H9 (cell line): ENCODE results near the gene PCGF3. TPM values are rescaled to one million over a fixed set of nuclear protein-coding genes. Genes with fewer than 3 reads are reported as not detected.

Source experiments
- DNase-seq: peaks from one replicate; pipeline ENCODE4 v3.0.0-alpha.2; 2017
- H2AFZ ChIP-seq: one replicate; pipeline ENCODE4 v1.6.1; 2013; ENCODE audit warnings: mild to moderate bottlenecking, low read length, control low read depth, moderate library complexity
- H2AK5ac ChIP-seq: 2 replicates; pipeline ENCODE4 v1.6.1; 2013; ENCODE audit warnings: low read length, control low read depth, mixed read lengths; ENCODE audit not compliant: insufficient read length
- H2BK120ac ChIP-seq: one replicate; pipeline ENCODE4 v1.6.1; 2013; ENCODE audit warnings: low read depth, mild to moderate bottlenecking, low read length, control low read depth, inconsistent platforms; ENCODE audit not compliant: poor library complexity, severe bottlenecking
- H2BK12ac ChIP-seq: 2 replicates; pipeline ENCODE4 v1.6.1; 2013; ENCODE audit warnings: low read length, control low read depth, mixed read lengths, low read depth; ENCODE audit not compliant: insufficient read length
- H2BK15ac ChIP-seq: 2 replicates; pipeline ENCODE4 v1.6.1; 2013; ENCODE audit warnings: low read depth, low read length, control low read depth
- H2BK20ac ChIP-seq: one replicate; pipeline ENCODE4 v1.6.1; 2013; ENCODE audit warnings: low read depth, mild to moderate bottlenecking, low read length, control low read depth, inconsistent platforms; ENCODE audit not compliant: poor library complexity, severe bottlenecking
- H2BK5ac ChIP-seq: 2 replicates; pipeline ENCODE4 v1.6.1; 2013; ENCODE audit warnings: low read length, control low read depth, mixed read lengths; ENCODE audit not compliant: insufficient read length
- H3K14ac ChIP-seq: 2 replicates; pipeline ENCODE4 v1.6.1; 2013; ENCODE audit warnings: low read length, control low read depth; ENCODE audit not compliant: insufficient read depth
- H3K18ac ChIP-seq: 2 replicates; pipeline ENCODE4 v1.6.1; 2013; ENCODE audit warnings: low read depth, mild to moderate bottlenecking, mixed read lengths, low read length, control low read depth; ENCODE audit not compliant: insufficient read length
- H3K23ac ChIP-seq: 2 replicates; pipeline ENCODE4 v1.6.1; 2013; ENCODE audit warnings: low read length, control low read depth, mixed read lengths, low read depth; ENCODE audit not compliant: insufficient read length
- H3K23me2 ChIP-seq: 2 replicates; pipeline ENCODE4 v1.6.1; 2013; ENCODE audit warnings: low read depth, mild to moderate bottlenecking, mixed read lengths, low read length, control low read depth; ENCODE audit not compliant: insufficient read length, poor library complexity, severe bottlenecking
- H3K27ac ChIP-seq: 2 replicates; pipeline ENCODE4 v1.5.1; 2013; ENCODE audit warnings: low read length, control low read depth, mixed read lengths, low read depth; ENCODE audit not compliant: insufficient read length
- H3K27me3 ChIP-seq: 2 replicates; pipeline ENCODE4 v1.6.1; 2013; ENCODE audit warnings: low read length, control low read depth, inconsistent platforms; ENCODE audit not compliant: insufficient read depth
- H3K4ac ChIP-seq: 2 replicates; pipeline ENCODE4 v1.6.1; 2013; ENCODE audit warnings: low read depth, mild to moderate bottlenecking, control low read depth, inconsistent platforms, low read length, moderate library complexity
- H3K4me1 ChIP-seq: 2 replicates; pipeline ENCODE4 v1.6.1; 2013; ENCODE audit warnings: low read length, control low read depth, inconsistent platforms; ENCODE audit not compliant: insufficient read depth
- H3K4me2 ChIP-seq: 2 replicates; pipeline ENCODE4 v1.6.1; 2013; ENCODE audit warnings: low read length, control low read depth, mixed read lengths; ENCODE audit not compliant: insufficient read length, insufficient read depth
- H3K56ac ChIP-seq: 2 replicates; pipeline ENCODE4 v1.6.1; 2013; ENCODE audit warnings: low read depth, mild to moderate bottlenecking, mixed read lengths, low read length, control low read depth; ENCODE audit not compliant: insufficient read length
- H3K79me1 ChIP-seq: 2 replicates; pipeline ENCODE4 v1.6.1; 2013; ENCODE audit warnings: low read depth, mild to moderate bottlenecking, moderate library complexity, low read length, control low read depth, inconsistent platforms; ENCODE audit not compliant: insufficient read depth, poor library complexity, severe bottlenecking
- H3K79me2 ChIP-seq: 2 replicates; pipeline ENCODE4 v1.6.1; 2013; ENCODE audit warnings: low read length, control low read depth, inconsistent platforms; ENCODE audit not compliant: insufficient read depth
- H3K9ac ChIP-seq: 2 replicates; pipeline ENCODE4 v1.6.1; 2013; ENCODE audit warnings: low read length, control low read depth, mixed read lengths; ENCODE audit not compliant: insufficient read length; ENCODE audit errors: extremely low read depth
- H3K9me3 ChIP-seq: one replicate; pipeline ENCODE4 v1.6.1; 2013; ENCODE audit warnings: low read depth, low read length, inconsistent platforms; ENCODE audit not compliant: control insufficient read depth
- H3T11ph ChIP-seq: one replicate; pipeline ENCODE4 v1.6.1; 2013; ENCODE audit warnings: mild to moderate bottlenecking, low read length, control low read depth, inconsistent platforms
- H4K20me1 ChIP-seq: one replicate; pipeline ENCODE4 v1.6.1; 2013; ENCODE audit not compliant: control insufficient read depth, insufficient read length, insufficient read depth
- H4K5ac ChIP-seq: 2 replicates; pipeline ENCODE4 v1.6.1; 2013; ENCODE audit warnings: low read depth, mild to moderate bottlenecking, mixed read lengths, low read length, control low read depth; ENCODE audit not compliant: insufficient read length
- H4K8ac ChIP-seq: replicated peaks from 2 replicates; pipeline ENCODE4 v1.6.1; 2013; ENCODE audit warnings: low read length, control low read depth, mixed read lengths, low read depth; ENCODE audit not compliant: insufficient read length
- H4K91ac ChIP-seq: 2 replicates; pipeline ENCODE4 v1.6.1; 2013; ENCODE audit warnings: low read depth, mild to moderate bottlenecking, moderate library complexity, mixed read lengths, low read length, control low read depth; ENCODE audit not compliant: insufficient read length
- H3K27ac Mint-ChIP-seq, 3 experiments: 2 replicates in 2 of 3; 3 replicates in 1 of 3; pipeline ENCODE4 v1.8.0; 2020 to 2021; ENCODE audit warnings: mixed read lengths in 3 of 3, mild to moderate bottlenecking in 1 of 3, moderate library complexity in 1 of 3
- H3K27me3 Mint-ChIP-seq: 2 replicates; pipeline ENCODE4 v1.8.0; 2021; ENCODE audit warnings: low read depth, mild to moderate bottlenecking, moderate library complexity, mixed read lengths
- H3K36me3 Mint-ChIP-seq, 3 experiments: 2 replicates in 2 of 3; 3 replicates in 1 of 3; pipeline ENCODE4 v1.8.0; 2020 to 2021; ENCODE audit warnings: low read depth in 3 of 3, mixed read lengths in 3 of 3; ENCODE audit not compliant: insufficient read depth in 1 of 3
- H3K4me1 Mint-ChIP-seq, 2 experiments: 2 replicates each; pipeline ENCODE4 v1.8.0; 2020; ENCODE audit warnings: mixed read lengths in 2 of 2
- H3K4me3 Mint-ChIP-seq, 2 experiments: 2 replicates in 1 of 2; 3 replicates in 1 of 2; pipeline ENCODE4 v1.8.0; 2020 to 2021; ENCODE audit warnings: mild to moderate bottlenecking in 2 of 2, mixed read lengths in 2 of 2, moderate library complexity in 1 of 2
- H3K9me3 Mint-ChIP-seq, 2 experiments: 2 replicates in 1 of 2; 3 replicates in 1 of 2; pipeline ENCODE4 v1.8.0; 2020; ENCODE audit warnings: mild to moderate bottlenecking in 2 of 2, mixed read lengths in 2 of 2, moderate library complexity in 1 of 2
- WGBS: extraction: QIAGEN DNeasy Blood & Tissue Kit; methylation state at CpG from one replicate; pipeline ENCODE4 v1.1.7; 2013; ENCODE audit warnings: missing lambda C conversion rate, low lambda C conversion rate, mixed read lengths; ENCODE audit not compliant: insufficient read length; ENCODE audit errors: extremely low coverage; 5-methylcytosine and 5-hydroxymethylcytosine counted together
- total RNA-seq: library from RNA; stranded (reverse); gene quantifications from 2 replicates; pipeline ENCODE4 v1.2.1, GENCODE V29; 2021
- TF ChIP-seq, protein P1 (sequence below): fragments of 200-600 bp; sonication (generic); conservative IDR thresholded peaks from 3 replicates; pipeline ENCODE4 v1.8.0; 2021; ENCODE audit warnings: antibody characterized with exemption, mild to moderate bottlenecking

Gene PCGF3
- total RNA-seq, 1 experiment from 2014 or later = 43.1 TPM

DNA sequence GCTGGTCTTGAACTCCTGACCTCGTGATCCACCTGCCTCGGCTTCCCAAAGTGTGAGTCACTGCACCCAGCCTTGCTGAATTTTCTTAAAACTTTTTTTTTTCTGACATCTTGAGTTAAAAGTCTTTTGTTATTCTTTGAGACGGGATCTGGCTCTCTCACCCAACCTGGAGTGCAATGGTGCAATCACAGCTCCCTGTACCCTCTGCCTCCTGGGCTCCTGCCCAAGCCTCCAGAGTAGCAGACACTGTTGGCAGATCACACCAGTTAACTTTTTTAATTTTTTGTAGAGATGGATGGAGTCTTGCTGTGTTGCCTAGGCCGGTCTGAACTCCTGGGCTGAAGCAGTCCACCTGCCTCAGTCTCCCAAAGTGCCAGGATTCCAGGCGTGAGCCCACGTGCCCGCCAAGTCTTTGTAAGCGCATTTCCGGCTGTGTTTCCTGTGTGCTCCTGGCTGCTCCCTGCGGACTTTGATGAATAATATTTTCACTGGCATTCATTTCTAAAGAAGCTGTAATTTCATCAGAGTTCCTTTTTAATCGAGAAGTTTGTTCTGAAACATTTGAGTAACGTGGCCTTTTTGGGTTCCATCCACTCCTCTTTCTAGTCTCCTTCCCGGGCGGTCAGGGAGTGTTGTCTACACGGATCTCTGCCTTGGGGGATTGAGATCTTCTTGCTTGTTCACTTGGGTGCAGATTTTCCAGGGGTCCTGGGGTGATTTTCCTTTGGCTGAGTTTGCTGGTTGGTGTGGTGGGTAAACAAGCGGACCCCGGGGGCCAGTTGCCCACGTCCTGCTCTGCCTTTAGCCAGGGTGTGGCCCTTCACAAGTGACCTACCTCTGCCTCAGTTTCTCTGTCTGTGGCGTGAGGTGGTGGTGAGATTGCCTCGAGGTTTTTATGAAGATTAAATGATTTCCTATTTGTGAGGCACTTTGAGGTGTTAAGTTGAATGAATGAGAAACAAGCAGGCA lies 44.4 kb downstream of the PCGF3 start:
- Histone ChIP-seq H2AK5ac (no peak overlapping the region), H4K20me1 (no peaks in the 10 kb centered on the region), H3K4me1 (no peaks in the 10 kb centered on the region), H3K18ac (no peak overlapping the region), H2AFZ (no peak overlapping the region), H3K4me2 (no peak overlapping the region), H3T11ph (no peak overlapping the region), H3K79me1 (peaks cover 2% of the 10 kb centered on the region), H4K5ac (no peak overlapping the region), H2BK5ac (no peak overlapping the region), H2BK20ac (no peak overlapping the region), H3K23ac (no peak overlapping the region), H3K56ac (no peak overlapping the region), H3K23me2 (no peaks in the 10 kb centered on the region), H2BK120ac (no peak overlapping the region), H3K14ac (no peak overlapping the region), H4K8ac (no peak overlapping the region), H3K4ac (no peak overlapping the region), H2BK12ac (no peak overlapping the region), H3K9me3 (no peaks in the 10 kb centered on the region), H4K91ac (no peak overlapping the region), H3K27me3 (no peaks in the 10 kb centered on the region), H3K27ac (no peak overlapping the region), H3K9ac (no peak overlapping the region), H3K79me2 (no peaks in the 10 kb centered on the region), H2BK15ac (no peak overlapping the region)
- TF ChIP-seq, protein P1, sequence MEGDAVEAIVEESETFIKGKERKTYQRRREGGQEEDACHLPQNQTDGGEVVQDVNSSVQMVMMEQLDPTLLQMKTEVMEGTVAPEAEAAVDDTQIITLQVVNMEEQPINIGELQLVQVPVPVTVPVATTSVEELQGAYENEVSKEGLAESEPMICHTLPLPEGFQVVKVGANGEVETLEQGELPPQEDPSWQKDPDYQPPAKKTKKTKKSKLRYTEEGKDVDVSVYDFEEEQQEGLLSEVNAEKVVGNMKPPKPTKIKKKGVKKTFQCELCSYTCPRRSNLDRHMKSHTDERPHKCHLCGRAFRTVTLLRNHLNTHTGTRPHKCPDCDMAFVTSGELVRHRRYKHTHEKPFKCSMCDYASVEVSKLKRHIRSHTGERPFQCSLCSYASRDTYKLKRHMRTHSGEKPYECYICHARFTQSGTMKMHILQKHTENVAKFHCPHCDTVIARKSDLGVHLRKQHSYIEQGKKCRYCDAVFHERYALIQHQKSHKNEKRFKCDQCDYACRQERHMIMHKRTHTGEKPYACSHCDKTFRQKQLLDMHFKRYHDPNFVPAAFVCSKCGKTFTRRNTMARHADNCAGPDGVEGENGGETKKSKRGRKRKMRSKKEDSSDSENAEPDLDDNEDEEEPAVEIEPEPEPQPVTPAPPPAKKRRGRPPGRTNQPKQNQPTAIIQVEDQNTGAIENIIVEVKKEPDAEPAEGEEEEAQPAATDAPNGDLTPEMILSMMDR = no peak
- H3K27ac Mint-ChIP-seq = peak overlapping the region in 1 of 3 experiments; percentile 33; a peak in 1 of 7 replicates
- H3K4me1 Mint-ChIP-seq = no peaks in the 10 kb centered on the region
- no CpG with 5 or more reads among the region's 20 CpGs for WGBS
- peaks cover 27 to 61% (median 59%) of the 10 kb centered on the region in 3 experiments for H3K36me3 Mint-ChIP-seq
- no peak for DNase-seq
- H3K27me3 Mint-ChIP-seq = no peaks in the 10 kb centered on the region; the same call in 1 of the 2 replicates
- peaks cover 0 to 3% of the 10 kb centered on the region in 2 experiments; a peak in 1 of 5 replicates for H3K9me3 Mint-ChIP-seq
- no peak overlapping the region for H3K4me3 Mint-ChIP-seq
